HG03558 (cell line): ENCODE measurements around the gene GLRX.
"Not testable (repeated sequence)": the region's sequence is repeated elsewhere in the genome, so short reads cannot be mapped to it uniquely, and the experiment has no call there.

Experiments used
- ATAC-seq: cut with Tn5 transposase; IDR thresholded peaks from one replicate; pipeline ENCODE4 v1.9.1; 2021; ENCODE audit warnings: moderate number of reproducible peaks; ENCODE audit not compliant: unreplicated experiment; ENCODE audit errors: extremely low read depth

GLRX gene

DNA sequence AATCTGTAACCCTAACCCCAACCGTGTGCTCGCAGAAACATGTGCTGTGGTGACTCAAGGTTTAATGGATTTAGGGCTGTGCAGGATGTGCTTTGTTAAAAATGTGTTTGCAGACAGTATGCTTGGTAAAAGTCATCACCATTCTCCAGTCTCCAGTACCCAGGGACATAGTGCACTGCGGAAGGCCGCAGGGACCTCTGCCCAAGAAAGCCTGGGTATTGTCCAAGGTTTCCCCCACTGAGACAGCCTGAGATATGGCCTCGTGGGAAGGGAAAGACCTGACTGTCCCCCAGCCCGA is 11.5 kb downstream of the GLRX start:
- not testable (repeated sequence) for ATAC-seq

DNA sequence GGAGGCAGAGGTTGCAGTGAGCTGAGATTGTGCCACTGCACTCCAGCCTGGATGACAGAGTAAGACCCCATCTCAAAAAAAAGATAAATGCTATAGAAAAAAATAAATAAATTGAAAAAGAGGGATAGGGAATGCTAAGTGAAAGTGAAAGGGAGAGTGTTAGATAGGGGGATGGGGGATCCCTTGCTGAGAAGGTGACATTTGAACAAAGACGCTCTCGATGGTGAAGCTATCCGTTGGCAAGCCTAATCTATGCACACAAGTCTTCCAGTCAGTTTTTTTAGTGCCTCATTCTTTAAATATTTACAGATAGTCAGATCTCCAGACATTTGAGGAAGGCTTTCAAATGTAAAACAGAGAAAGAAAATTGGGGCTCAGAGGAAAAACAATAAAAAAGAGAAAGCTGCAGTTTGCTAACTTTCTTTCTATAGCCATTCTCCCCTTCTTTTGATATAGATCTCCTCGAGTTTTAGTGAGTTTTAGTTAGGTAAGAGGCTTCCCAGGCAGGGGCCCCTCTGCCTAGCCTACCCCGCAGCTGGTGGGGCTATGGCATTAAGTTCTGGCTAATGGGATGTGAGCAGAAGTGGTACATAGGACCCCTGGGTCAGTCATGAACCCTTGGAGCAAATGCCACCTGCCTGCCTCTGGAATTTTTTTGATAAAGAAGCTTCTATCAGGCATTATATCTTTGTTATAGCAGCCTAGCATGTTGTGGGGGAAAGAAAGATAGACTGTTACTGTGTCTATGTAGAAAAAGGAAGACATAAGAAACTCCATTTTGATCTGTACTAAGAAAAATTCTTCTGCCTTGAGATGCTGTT is 12.0 kb downstream of the GLRX start:
- no peak for ATAC-seq

- no peak for ATAC-seq
Observed at GRCh38 chr5:95809414-95809960, 13.0 kb downstream of the GLRX start.

- ATAC-seq: peak; percentile 100
Observed at GRCh38 chr5:95808686-95809413, 13.7 kb downstream of the GLRX start.

DNA sequence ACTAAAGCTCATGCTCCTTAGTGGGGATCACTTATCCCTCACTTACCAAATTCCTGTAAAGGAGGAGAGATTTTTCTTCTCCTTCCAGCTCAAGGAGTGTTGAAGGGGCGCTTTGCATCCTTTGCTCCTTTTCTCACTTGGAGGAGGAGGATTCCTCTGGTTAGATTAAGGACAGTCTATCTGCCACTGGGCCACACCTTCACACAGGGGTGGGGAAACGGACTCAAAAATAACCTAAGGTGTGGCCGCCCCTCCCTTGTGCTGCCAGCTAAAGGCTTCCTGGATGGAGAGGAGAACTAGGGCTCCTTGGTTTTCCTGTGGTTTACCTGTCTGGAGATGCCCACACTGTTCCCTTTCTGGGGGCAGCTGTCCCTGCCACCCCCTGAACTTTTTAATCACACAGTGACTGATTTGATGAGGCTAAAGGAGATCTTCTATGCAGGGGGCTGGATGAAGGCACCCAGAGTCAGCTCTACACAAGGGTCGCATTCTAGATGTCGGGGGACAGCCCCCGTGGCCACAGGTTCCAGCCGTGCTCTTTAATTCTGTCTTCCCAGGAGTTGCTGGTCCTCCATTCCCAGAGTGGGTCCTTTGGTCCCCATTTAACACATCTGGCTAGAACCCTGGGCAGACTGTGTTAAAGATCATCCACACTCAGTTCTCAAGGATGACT is 14.4 kb downstream of the GLRX start:
- ATAC-seq: no peak

DNA sequence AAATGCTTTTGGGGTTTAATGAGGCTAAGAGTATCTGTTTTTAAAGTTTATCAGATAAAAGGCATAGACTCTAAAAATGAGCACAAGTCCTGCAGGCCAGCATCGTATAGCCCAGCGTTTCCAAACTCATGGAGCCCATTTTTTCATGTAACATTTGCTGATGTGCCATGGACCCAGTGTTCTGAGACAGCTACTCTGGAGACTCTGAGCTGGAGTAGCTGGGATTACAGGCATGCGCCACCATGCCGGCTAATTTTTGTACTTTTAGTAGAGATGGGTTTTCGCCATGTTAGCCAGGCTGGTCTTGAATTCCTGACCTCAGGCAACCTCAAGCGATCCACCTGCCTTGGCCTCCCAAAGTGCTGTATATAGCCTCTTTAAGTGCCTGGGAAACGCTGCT is 15.8 kb downstream of the GLRX start:
- no peak for ATAC-seq

- ATAC-seq: no peak
Observed at GRCh38 chr5:95804736-95805539, 17.6 kb downstream of the GLRX start.

DNA sequence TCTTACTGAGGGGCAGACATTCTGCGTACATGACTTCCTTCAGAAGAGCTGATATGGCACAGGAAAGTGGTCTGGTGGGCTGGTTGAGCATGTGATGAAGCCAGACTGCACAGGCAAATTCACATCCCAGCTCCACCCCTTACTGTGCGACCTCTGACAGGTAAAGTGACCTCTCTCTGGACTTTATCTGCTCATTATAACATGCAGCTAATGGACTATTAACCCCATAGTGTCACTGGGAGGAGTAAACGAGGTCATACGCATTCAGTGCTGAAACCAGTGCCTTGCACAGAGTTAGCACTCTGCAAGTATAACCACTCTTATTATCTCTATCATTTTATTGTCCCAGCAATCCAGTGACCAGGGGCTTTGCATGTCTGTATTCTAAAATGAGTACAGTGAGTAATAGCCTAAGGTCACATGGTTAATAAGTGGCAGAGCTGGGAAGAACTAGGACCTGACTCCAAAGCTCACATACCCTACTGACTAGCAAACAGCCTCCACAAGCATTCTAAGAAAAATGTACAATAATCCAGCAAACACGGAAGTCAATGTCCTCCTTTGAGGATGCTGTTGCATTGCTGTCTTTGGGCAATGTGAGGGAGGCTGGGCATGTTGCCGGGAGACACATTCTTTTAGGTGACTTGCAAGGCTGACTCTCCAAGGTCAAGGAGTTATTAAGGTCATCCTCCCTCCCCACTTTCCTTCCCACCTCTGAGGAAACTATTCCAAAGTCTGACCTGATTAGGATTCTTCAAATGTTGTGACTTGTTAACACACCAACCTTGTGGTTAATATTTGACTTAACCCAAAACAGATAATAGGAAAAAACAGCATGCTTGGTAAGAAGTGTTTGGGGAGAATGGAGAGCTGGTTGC is 19.0 kb downstream of the GLRX start:
- ATAC-seq: no peak

GRCh38 chr5:95801961-95802360 is 20.6 kb downstream of the GLRX start:
- ATAC-seq: no peak

- no peak for ATAC-seq
Observed at GRCh38 chr5:95801532-95801931, 21.0 kb downstream of the GLRX start.

DNA sequence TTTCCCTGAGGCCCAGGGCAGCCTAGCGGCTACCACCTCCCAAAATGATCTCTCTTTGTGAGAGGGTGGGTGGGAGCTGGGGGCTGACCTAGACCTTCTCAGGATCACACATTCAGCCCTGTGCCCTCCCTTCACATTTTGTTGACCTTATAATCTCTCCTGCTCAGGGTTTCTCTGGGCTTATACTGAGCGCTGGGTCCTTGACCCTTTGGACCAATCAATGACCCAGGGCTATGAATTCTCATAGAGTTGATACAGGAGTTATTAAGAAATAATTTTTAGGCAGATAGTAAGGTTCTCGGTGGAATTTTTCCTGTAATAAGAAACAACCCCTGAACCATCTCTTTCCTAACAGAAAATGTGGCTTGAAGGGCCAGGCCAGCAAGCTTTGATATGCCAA is 22.0 kb downstream of the GLRX start:
- no peak for ATAC-seq

- ATAC-seq: no peak
Observed at GRCh38 chr5:95799191-95799835, 23.2 kb downstream of the GLRX start.

- ATAC-seq: no peak
Observed at GRCh38 chr5:95798545-95798944, 24.0 kb downstream of the GLRX start.

- ATAC-seq: no peak
Observed at GRCh38 chr5:95798048-95798447, 24.5 kb downstream of the GLRX start.

DNA sequence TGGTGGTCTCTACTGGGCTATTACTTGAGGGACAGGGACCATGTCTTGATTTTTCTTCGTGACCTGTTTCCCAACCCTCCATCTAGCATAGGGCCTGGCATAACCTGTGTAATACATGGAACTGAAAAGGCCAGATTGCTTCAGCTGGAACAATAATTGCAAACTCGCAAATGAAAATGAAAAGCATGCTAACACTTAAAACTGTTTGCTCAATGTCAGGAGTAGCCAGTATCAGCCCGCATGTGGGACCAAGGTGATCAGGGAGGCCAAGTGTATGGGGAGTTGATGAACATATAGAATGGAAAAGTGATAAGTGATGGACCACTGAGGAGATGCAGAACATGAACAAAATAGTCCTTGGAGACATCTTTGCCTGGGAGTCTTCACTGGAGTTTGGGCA is 25.2 kb downstream of the GLRX start:
- ATAC-seq: no peak

GRCh38 chr5:95794070-95794516 is 28.4 kb downstream of the GLRX start:
- ATAC-seq: no peak

- no peak for ATAC-seq
Observed at GRCh38 chr5:95791751-95792150, 30.8 kb downstream of the GLRX start.

DNA sequence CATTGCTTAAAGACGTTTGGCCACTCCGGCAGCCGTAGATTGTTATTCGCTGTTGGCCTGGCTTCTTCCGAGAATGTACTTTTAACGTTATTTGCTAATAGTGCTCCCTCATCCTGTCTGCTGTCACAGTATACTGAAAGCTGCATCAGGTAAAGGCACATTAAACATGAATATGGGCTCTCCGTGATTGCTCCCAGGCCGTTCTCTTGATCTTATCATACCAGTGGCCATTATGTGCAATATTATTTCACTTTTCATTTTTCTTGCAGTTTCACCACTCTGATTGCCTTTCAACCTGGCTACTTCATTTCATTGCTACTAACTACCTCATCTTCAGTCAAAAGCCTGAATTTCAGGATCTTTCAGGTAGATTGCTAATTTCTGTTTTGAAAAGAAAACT is 34.0 kb downstream of the GLRX start:
- ATAC-seq: no peak
